Neural progenitor cell (in vitro differentiated cells): ENCODE results near the gene RSPO4.

Source experiments
- CTCF ChIP-seq: fragments of 200-600 bp; sonication (generic); IDR thresholded peaks from 2 replicates; pipeline ENCODE4 v1.5.1; 2017; ENCODE audit warnings: antibody characterized with exemption, mild to moderate bottlenecking
- EZH2 ChIP-seq: fragments of 200-600 bp; sonication (generic); IDR thresholded peaks from 2 replicates; pipeline ENCODE4 v1.6.1; 2017; ENCODE audit warnings: antibody characterized with exemption, mild to moderate bottlenecking, moderate library complexity

GRCh38 chr20:976033-976432 lies 26.1 kb downstream of the RSPO4 start:
- no peak for TF ChIP-seq CTCF
- no peak for TF ChIP-seq EZH2
